Measurements from ENCODE around the gene RWDD4. TPM values are rescaled to one million over a fixed set of nuclear protein-coding genes. Genes with fewer than 3 reads are reported as not detected.

Gene RWDD4
- total RNA-seq, 1 donor from 2014 or later = 21.3 TPM

DNA sequence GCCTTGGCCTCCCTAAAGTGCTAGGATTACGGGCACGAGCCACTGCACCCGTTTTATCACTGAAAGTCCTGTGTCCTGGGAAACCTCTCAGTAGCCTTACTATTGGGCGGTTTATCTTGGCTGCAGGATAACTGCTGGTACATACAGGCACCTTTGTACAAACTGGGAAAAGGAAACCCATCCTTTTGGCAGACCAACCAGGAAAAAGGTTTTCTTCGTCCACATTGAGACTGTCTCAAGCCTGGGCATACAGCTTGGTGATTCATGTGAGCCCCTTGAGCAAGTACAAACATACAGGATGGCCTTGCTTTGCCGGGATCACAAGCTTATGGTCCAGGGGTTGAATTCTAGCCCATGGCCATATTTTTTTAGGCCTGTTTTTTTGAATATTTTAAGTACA, 32.8 kb downstream of the RWDD4 start:
- no peaks in the 10 kb centered on the region for H3K9me3 Mint-ChIP-seq (ENCODE audit: low read depth)
- TF ChIP-seq, protein P1, sequence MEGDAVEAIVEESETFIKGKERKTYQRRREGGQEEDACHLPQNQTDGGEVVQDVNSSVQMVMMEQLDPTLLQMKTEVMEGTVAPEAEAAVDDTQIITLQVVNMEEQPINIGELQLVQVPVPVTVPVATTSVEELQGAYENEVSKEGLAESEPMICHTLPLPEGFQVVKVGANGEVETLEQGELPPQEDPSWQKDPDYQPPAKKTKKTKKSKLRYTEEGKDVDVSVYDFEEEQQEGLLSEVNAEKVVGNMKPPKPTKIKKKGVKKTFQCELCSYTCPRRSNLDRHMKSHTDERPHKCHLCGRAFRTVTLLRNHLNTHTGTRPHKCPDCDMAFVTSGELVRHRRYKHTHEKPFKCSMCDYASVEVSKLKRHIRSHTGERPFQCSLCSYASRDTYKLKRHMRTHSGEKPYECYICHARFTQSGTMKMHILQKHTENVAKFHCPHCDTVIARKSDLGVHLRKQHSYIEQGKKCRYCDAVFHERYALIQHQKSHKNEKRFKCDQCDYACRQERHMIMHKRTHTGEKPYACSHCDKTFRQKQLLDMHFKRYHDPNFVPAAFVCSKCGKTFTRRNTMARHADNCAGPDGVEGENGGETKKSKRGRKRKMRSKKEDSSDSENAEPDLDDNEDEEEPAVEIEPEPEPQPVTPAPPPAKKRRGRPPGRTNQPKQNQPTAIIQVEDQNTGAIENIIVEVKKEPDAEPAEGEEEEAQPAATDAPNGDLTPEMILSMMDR (IDR thresholded peaks at IDR 0.05) = no peak
- H3K4me3 Mint-ChIP-seq (ENCODE audit: unreplicated experiment) = no peak overlapping the region
- H3K4me1 Mint-ChIP-seq (ENCODE audit: low read depth) = no peaks in the 10 kb centered on the region
- H3K27me3 Mint-ChIP-seq (ENCODE audit: low read depth) = no peaks in the 10 kb centered on the region
- no peak overlapping the region for H3K27ac Mint-ChIP-seq (ENCODE audit: unreplicated experiment)
- DNase-seq (ENCODE audit: low spot score) = no peak
- H3K36me3 Mint-ChIP-seq (ENCODE audit: low read depth) = no peaks in the 10 kb centered on the region

GRCh38 chr4:183624548-183624947, 34.4 kb downstream of the RWDD4 start:
- H3K9me3 Mint-ChIP-seq (ENCODE audit: low read depth) = no peaks in the 10 kb centered on the region
- TF ChIP-seq, protein P1 (IDR thresholded peaks at IDR 0.05) = no peak
- DNase-seq (ENCODE audit: low spot score) = no peak
- H3K27ac Mint-ChIP-seq (ENCODE audit: unreplicated experiment) = no peak overlapping the region
- H3K27me3 Mint-ChIP-seq (ENCODE audit: low read depth) = no peaks in the 10 kb centered on the region
- no peak overlapping the region for H3K4me3 Mint-ChIP-seq (ENCODE audit: unreplicated experiment)
- no peaks in the 10 kb centered on the region for H3K36me3 Mint-ChIP-seq (ENCODE audit: low read depth)
- no peaks in the 10 kb centered on the region for H3K4me1 Mint-ChIP-seq (ENCODE audit: low read depth)

DNA sequence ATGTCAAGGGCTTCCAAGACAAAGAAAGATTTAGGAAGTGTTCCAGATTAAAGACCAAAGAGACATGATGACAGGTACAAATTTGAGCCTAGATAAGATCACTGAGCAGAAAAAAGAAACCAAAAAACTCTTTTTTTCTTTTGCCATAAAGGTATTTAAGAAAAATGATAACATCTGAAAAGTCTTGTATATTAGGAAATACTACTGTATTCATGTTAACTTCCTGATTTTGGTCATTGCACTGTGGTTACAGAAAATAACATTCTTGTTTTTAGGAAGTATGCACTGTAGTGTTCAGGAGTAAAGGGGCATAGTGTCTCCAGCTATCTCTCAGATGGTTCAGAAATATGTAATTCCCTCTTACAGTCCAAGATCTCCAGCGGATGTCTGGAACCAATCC, 37.1 kb downstream of the RWDD4 start:
- no peak for DNase-seq (ENCODE audit: low spot score)
- H3K27ac Mint-ChIP-seq (ENCODE audit: unreplicated experiment) = no peak overlapping the region
- H3K4me3 Mint-ChIP-seq (ENCODE audit: unreplicated experiment) = no peak overlapping the region
- no peaks in the 10 kb centered on the region for H3K4me1 Mint-ChIP-seq (ENCODE audit: low read depth)
- no peaks in the 10 kb centered on the region for H3K9me3 Mint-ChIP-seq (ENCODE audit: low read depth)
- no peaks in the 10 kb centered on the region for H3K27me3 Mint-ChIP-seq (ENCODE audit: low read depth)
- H3K36me3 Mint-ChIP-seq (ENCODE audit: low read depth) = no peaks in the 10 kb centered on the region
- TF ChIP-seq, protein P1 (IDR thresholded peaks at IDR 0.05) = no peak

DNA sequence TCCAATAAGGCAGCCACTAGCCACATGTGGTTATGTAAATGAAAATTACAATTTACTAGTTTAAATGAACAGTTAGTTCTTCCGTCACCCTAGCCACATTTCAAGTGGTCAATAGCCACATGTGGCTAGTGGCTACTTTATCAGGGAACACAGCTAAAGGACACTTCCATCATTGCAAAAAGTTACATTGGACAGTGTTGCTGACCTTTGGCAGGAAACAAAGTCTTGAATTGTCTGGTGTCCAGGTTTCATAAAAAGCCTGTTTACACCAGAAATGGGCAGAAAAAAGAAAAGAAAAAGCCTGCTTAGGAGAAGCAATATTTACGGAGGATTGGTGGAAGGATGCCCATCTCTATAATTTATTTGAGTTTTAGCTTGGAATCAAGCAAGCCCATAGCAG, 38.6 kb downstream of the RWDD4 start:
- Mint-ChIP-seq H3K36me3 (ENCODE audit: low read depth) (no peaks in the 10 kb centered on the region), H3K27ac (ENCODE audit: unreplicated experiment) (no peak overlapping the region), H3K4me3 (ENCODE audit: unreplicated experiment) (no peak overlapping the region), H3K9me3 (ENCODE audit: low read depth) (no peaks in the 10 kb centered on the region), H3K4me1 (ENCODE audit: low read depth) (no peaks in the 10 kb centered on the region), H3K27me3 (ENCODE audit: low read depth) (no peaks in the 10 kb centered on the region)
- TF ChIP-seq, protein P1 (IDR thresholded peaks at IDR 0.05) = no peak
- DNase-seq (ENCODE audit: low spot score) = no peak

DNA sequence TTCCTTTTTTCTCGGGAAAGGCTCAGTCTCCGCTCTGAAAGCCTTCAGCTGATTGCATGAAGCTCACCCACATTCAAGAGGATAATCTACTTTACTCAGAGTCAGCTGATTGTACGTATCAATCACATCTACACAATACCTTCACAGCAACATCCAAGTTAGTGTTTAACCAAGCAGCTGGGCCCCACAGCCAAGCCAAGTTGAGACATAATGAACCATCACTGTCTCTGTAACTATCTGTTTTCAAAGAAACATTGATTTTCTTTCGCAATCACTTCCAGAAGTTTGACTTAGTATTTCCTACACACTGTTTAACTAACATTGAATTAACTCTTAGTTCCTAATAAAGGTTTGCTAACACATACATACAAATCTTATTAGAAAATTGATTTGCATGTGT, 40.3 kb downstream of the RWDD4 start:
- TF ChIP-seq, protein P1 (IDR thresholded peaks at IDR 0.05) = no peak
- Mint-ChIP-seq H3K36me3 (ENCODE audit: low read depth) (no peaks in the 10 kb centered on the region), H3K27ac (ENCODE audit: unreplicated experiment) (no peak overlapping the region), H3K4me1 (ENCODE audit: low read depth) (no peaks in the 10 kb centered on the region), H3K4me3 (ENCODE audit: unreplicated experiment) (no peak overlapping the region), H3K27me3 (ENCODE audit: low read depth) (no peaks in the 10 kb centered on the region), H3K9me3 (ENCODE audit: low read depth) (no peaks in the 10 kb centered on the region)
- no peak for DNase-seq (ENCODE audit: low spot score)
